SK-N-SH (cell line): ENCODE measurements around the gene NALF2.

ENCODE experiments used
- EP300 ChIP-seq, 2 experiments: IDR thresholded peaks; 2 replicates each; pipeline versions ENCODE4 v1.4.0 to v1.6.1; 2012; ENCODE audit warnings: borderline replicate concordance in 1 of 2, low read depth in 1 of 2, low read length in 1 of 2
- FOXM1 ChIP-seq: IDR thresholded peaks from 2 replicates; pipeline ENCODE4 v1.4.0; 2012; ENCODE audit warnings: low read depth, mild to moderate bottlenecking
- GABPA ChIP-seq: IDR thresholded peaks from 2 replicates; pipeline ENCODE4 v1.4.0; 2012; ENCODE audit warnings: low read depth, mild to moderate bottlenecking
- GATA2 ChIP-seq: sonication (generic); formaldehyde crosslinking; IDR thresholded peaks from 2 replicates; pipeline ENCODE4 v1.5.0; 2020; ENCODE audit warnings: mild to moderate bottlenecking, missing genetic modification reagents
- POLR2AphosphoS5 ChIP-seq: IDR thresholded peaks from 2 replicates; pipeline ENCODE4 v1.6.1; 2012; ENCODE audit warnings: low read depth, low read length
- RCOR1 ChIP-seq: fragments of 150-350 bp; IDR thresholded peaks from 2 replicates; pipeline ENCODE4 v1.6.1; 2017; ENCODE audit warnings: antibody characterized with exemption, low read length
- RXRA ChIP-seq: IDR thresholded peaks from 2 replicates; pipeline ENCODE4 v1.4.0; 2012; ENCODE audit warnings: low read depth, mild to moderate bottlenecking, borderline replicate concordance
- TAF1 ChIP-seq: IDR thresholded peaks from 2 replicates; pipeline ENCODE4 v1.6.1; 2012; ENCODE audit warnings: low read depth, mild to moderate bottlenecking, low read length, moderate library complexity, borderline replicate concordance
- TEAD4 ChIP-seq: IDR thresholded peaks from 2 replicates; pipeline ENCODE4 v1.4.0; 2012; ENCODE audit warnings: mild to moderate bottlenecking, borderline replicate concordance; ENCODE audit not compliant: insufficient read depth
- TF ChIP-seq, protein P1 (sequence below): fragments of 200-600 bp; sonication (generic); IDR thresholded peaks from 2 replicates; pipeline ENCODE4 v1.6.1; 2017; ENCODE audit warnings: antibody characterized with exemption, mild to moderate bottlenecking, moderate library complexity
- TF ChIP-seq, protein P2 (sequence below): fragments of 150-350 bp; IDR thresholded peaks from 2 replicates; pipeline ENCODE4 v1.6.1; 2017; ENCODE audit warnings: antibody characterized with exemption, low read length, low read depth, borderline replicate concordance
- TF ChIP-seq, protein P3 (sequence below): IDR thresholded peaks from 2 replicates; pipeline ENCODE4 v1.4.0; 2012; ENCODE audit warnings: low read depth, borderline replicate concordance
- TF ChIP-seq, protein P4 (sequence below): IDR thresholded peaks from 2 replicates; pipeline ENCODE4 v1.4.0; 2012; ENCODE audit warnings: low read depth
- TF ChIP-seq, protein P5 (sequence below): IDR thresholded peaks from 2 replicates; pipeline ENCODE4 v1.4.0; 2012; ENCODE audit warnings: low read depth, borderline replicate concordance

DNA sequence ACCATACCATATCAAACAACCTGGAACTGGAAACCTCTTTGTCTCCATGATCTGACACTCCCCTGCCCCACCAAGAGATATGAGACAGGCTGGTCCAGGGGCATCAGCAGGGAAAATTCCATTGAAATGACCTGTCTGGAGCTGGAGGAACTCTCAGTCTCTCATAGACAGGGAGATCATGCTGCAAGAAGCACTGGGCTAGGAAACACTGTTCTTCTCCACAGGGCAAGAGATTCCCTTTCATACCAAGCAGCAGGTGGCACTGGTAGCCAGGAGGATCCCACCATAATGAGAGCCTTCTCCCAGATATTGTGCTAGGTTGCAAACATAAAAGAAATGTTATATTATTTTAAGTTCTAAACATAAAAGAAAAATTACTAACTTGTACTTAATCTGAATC is 14.5 kb upstream of the NALF2 start:
- TF ChIP-seq, protein P1, sequence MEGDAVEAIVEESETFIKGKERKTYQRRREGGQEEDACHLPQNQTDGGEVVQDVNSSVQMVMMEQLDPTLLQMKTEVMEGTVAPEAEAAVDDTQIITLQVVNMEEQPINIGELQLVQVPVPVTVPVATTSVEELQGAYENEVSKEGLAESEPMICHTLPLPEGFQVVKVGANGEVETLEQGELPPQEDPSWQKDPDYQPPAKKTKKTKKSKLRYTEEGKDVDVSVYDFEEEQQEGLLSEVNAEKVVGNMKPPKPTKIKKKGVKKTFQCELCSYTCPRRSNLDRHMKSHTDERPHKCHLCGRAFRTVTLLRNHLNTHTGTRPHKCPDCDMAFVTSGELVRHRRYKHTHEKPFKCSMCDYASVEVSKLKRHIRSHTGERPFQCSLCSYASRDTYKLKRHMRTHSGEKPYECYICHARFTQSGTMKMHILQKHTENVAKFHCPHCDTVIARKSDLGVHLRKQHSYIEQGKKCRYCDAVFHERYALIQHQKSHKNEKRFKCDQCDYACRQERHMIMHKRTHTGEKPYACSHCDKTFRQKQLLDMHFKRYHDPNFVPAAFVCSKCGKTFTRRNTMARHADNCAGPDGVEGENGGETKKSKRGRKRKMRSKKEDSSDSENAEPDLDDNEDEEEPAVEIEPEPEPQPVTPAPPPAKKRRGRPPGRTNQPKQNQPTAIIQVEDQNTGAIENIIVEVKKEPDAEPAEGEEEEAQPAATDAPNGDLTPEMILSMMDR, result no peak
- TF ChIP-seq, protein P2, sequence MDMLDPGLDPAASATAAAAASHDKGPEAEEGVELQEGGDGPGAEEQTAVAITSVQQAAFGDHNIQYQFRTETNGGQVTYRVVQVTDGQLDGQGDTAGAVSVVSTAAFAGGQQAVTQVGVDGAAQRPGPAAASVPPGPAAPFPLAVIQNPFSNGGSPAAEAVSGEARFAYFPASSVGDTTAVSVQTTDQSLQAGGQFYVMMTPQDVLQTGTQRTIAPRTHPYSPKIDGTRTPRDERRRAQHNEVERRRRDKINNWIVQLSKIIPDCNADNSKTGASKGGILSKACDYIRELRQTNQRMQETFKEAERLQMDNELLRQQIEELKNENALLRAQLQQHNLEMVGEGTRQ, result no peak
- TF ChIP-seq TEAD4, result no peak
- TF ChIP-seq EP300 (IDR thresholded peaks at IDR 0.05; ENCODE audit: borderline replicate concordance in 1 of 2, low read depth in 1 of 2, low read length in 1 of 2), result no peak
- no peak for TF ChIP-seq RXRA
- TF ChIP-seq POLR2AphosphoS5, result no peak
- TF ChIP-seq, protein P3, sequence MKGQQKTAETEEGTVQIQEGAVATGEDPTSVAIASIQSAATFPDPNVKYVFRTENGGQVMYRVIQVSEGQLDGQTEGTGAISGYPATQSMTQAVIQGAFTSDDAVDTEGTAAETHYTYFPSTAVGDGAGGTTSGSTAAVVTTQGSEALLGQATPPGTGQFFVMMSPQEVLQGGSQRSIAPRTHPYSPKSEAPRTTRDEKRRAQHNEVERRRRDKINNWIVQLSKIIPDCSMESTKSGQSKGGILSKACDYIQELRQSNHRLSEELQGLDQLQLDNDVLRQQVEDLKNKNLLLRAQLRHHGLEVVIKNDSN, result no peak
- no peak for TF ChIP-seq RCOR1
- TF ChIP-seq, protein P4, sequence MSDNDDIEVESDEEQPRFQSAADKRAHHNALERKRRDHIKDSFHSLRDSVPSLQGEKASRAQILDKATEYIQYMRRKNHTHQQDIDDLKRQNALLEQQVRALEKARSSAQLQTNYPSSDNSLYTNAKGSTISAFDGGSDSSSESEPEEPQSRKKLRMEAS, result no peak
- no peak for TF ChIP-seq TAF1
- no peak for TF ChIP-seq FOXM1
- no peak for TF ChIP-seq GATA2 (CRISPR knock-in tag)
- no peak for TF ChIP-seq GABPA
- TF ChIP-seq, protein P5, sequence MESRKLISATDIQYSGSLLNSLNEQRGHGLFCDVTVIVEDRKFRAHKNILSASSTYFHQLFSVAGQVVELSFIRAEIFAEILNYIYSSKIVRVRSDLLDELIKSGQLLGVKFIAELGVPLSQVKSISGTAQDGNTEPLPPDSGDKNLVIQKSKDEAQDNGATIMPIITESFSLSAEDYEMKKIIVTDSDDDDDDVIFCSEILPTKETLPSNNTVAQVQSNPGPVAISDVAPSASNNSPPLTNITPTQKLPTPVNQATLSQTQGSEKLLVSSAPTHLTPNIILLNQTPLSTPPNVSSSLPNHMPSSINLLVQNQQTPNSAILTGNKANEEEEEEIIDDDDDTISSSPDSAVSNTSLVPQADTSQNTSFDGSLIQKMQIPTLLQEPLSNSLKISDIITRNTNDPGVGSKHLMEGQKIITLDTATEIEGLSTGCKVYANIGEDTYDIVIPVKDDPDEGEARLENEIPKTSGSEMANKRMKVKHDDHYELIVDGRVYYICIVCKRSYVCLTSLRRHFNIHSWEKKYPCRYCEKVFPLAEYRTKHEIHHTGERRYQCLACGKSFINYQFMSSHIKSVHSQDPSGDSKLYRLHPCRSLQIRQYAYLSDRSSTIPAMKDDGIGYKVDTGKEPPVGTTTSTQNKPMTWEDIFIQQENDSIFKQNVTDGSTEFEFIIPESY, result no peak
